HG03066 (cell line): ENCODE data around the gene AP2B1.
"Not testable (repeated sequence)": the region's sequence is repeated elsewhere in the genome, so short reads cannot be mapped to it uniquely, and the experiment has no call there.

ENCODE experiments used
- ATAC-seq: cut with Tn5 transposase; IDR thresholded peaks from one replicate; pipeline ENCODE4 v1.9.1; 2021; ENCODE audit warnings: low read depth; ENCODE audit not compliant: unreplicated experiment

The AP2B1 gene

GRCh38 chr17:35587074-35587961 lies at the start of gene AP2B1:
Gene AP2B1 (plus strand): TSS chr17:35587322. CDS start chr17:35594031, 6,709 bp downstream.
- peak; percentile 89 for ATAC-seq

- peak; percentile 43 for ATAC-seq
These were observed 49.5 kb upstream of the AP2B1 start, which contains the start of gene SLFN12L for GRCh38 chr17:35537601-35538141. Gene SLFN12L (minus strand): TSS chr17:35537678. CDS start chr17:35522364, 15,314 bp downstream.

- no peak for ATAC-seq
These were observed 47.5 kb upstream of the AP2B1 start for GRCh38 chr17:35539659-35540026.

- ATAC-seq: no peak
These were observed 46.3 kb upstream of the AP2B1 start for GRCh38 chr17:35540589-35541404.

GRCh38 chr17:35541434-35541833 lies 45.7 kb upstream of the AP2B1 start:
- no peak for ATAC-seq

- no peak for ATAC-seq
These were observed 44.1 kb upstream of the AP2B1 start for GRCh38 chr17:35542990-35543389.

- ATAC-seq: no peak
These were observed 43.3 kb upstream of the AP2B1 start for GRCh38 chr17:35543856-35544255.

GRCh38 chr17:35545150-35545549 lies 42.0 kb upstream of the AP2B1 start:
- no peak for ATAC-seq

GRCh38 chr17:35546487-35546886 lies 40.6 kb upstream of the AP2B1 start:
- no peak for ATAC-seq

- ATAC-seq: no peak
These were observed 38.8 kb upstream of the AP2B1 start for GRCh38 chr17:35548208-35548810.

- ATAC-seq: no peak
These were observed 38.1 kb upstream of the AP2B1 start for GRCh38 chr17:35548978-35549377.

- no peak for ATAC-seq
These were observed 33.8 kb upstream of the AP2B1 start for GRCh38 chr17:35553310-35553709.

- no peak for ATAC-seq
These were observed 32.5 kb upstream of the AP2B1 start for GRCh38 chr17:35554668-35555067.

GRCh38 chr17:35555691-35556090 lies 31.4 kb upstream of the AP2B1 start:
- no peak for ATAC-seq

- ATAC-seq: no peak
These were observed 29.8 kb upstream of the AP2B1 start for GRCh38 chr17:35557353-35557752.

GRCh38 chr17:35559495-35560210 lies 27.5 kb upstream of the AP2B1 start:
- no peak for ATAC-seq

- ATAC-seq: no peak
These were observed 26.4 kb upstream of the AP2B1 start, which contains the start of gene SLFN14 for GRCh38 chr17:35560703-35561102. Gene SLFN14 (minus strand): TSS chr17:35560819. CDS start chr17:35558062, 2,757 bp downstream.

GRCh38 chr17:35563181-35563580 lies 23.9 kb upstream of the AP2B1 start:
- not testable (repeated sequence) for ATAC-seq

GRCh38 chr17:35566968-35567367 lies 20.2 kb upstream of the AP2B1 start:
- no peak for ATAC-seq

- no peak for ATAC-seq
These were observed 18.6 kb upstream of the AP2B1 start for GRCh38 chr17:35568561-35568960.
